ENCODE results near the gene APOL3.

APOL3 gene

GRCh38 chr22:36135306-36135980 is 25.1 kb downstream of the APOL3 start:
- in situ Hi-C loops (cut with MboI; ENCODE audit: low sequenced_read_pairs, unreplicated experiment): no loop called here
- TF ChIP-seq CTCF (IDR thresholded peaks at IDR 0.05; ENCODE audit: borderline replicate concordance, control extremely low read depth, extremely low read depth, insufficient read depth, missing control alignments): no peak
- DNase-seq (ENCODE audit: low spot score): no peak

GRCh38 chr22:36134182-36134581 is 26.4 kb downstream of the APOL3 start:
- DNase-seq (ENCODE audit: low spot score): no peak
- in situ Hi-C loops (cut with MboI; ENCODE audit: low sequenced_read_pairs, unreplicated experiment): no loop called here
- TF ChIP-seq CTCF (IDR thresholded peaks at IDR 0.05; ENCODE audit: borderline replicate concordance, control extremely low read depth, extremely low read depth, insufficient read depth, missing control alignments): no peak

- no peak for TF ChIP-seq CTCF (IDR thresholded peaks at IDR 0.05; ENCODE audit: borderline replicate concordance, control extremely low read depth, extremely low read depth, insufficient read depth, missing control alignments)
- in situ Hi-C loops (cut with MboI; ENCODE audit: low sequenced_read_pairs, unreplicated experiment): no loop called here
- no peak for DNase-seq (ENCODE audit: low spot score)
Measured at GRCh38 chr22:36131907-36132306, 28.6 kb downstream of the APOL3 start.

GRCh38 chr22:36129486-36130388 is 30.8 kb downstream of the APOL3 start:
- no peak for DNase-seq (ENCODE audit: low spot score)
- in situ Hi-C loops (cut with MboI; ENCODE audit: low sequenced_read_pairs, unreplicated experiment): loop anchor here (10.0 kb wide), 1 partner anchor 195 kb away; no protein-coding TSS in a partner anchor
- no peak for TF ChIP-seq CTCF (IDR thresholded peaks at IDR 0.05; ENCODE audit: borderline replicate concordance, control extremely low read depth, extremely low read depth, insufficient read depth, missing control alignments)

- no peak for DNase-seq (ENCODE audit: low spot score)
- in situ Hi-C loops (cut with MboI; ENCODE audit: low sequenced_read_pairs, unreplicated experiment): loop anchor here (10.0 kb wide), 1 partner anchor 194 kb away; no protein-coding TSS in a partner anchor
- TF ChIP-seq CTCF (IDR thresholded peaks at IDR 0.05; ENCODE audit: borderline replicate concordance, control extremely low read depth, extremely low read depth, insufficient read depth, missing control alignments): no peak
Measured at GRCh38 chr22:36129071-36129470, 31.5 kb downstream of the APOL3 start.

- in situ Hi-C loops (cut with MboI; ENCODE audit: low sequenced_read_pairs, unreplicated experiment): loop anchor here (10.0 kb wide), 1 partner anchor 191 kb away; no protein-coding TSS in a partner anchor
- DNase-seq (ENCODE audit: low spot score): no peak
- TF ChIP-seq CTCF (IDR thresholded peaks at IDR 0.05; ENCODE audit: borderline replicate concordance, control extremely low read depth, extremely low read depth, insufficient read depth, missing control alignments): no peak
Measured at GRCh38 chr22:36125994-36126531, 34.5 kb downstream of the APOL3 start.

Data from GM13976 (cell line).